Measurements from ENCODE around the gene AGPAT3.

DNA sequence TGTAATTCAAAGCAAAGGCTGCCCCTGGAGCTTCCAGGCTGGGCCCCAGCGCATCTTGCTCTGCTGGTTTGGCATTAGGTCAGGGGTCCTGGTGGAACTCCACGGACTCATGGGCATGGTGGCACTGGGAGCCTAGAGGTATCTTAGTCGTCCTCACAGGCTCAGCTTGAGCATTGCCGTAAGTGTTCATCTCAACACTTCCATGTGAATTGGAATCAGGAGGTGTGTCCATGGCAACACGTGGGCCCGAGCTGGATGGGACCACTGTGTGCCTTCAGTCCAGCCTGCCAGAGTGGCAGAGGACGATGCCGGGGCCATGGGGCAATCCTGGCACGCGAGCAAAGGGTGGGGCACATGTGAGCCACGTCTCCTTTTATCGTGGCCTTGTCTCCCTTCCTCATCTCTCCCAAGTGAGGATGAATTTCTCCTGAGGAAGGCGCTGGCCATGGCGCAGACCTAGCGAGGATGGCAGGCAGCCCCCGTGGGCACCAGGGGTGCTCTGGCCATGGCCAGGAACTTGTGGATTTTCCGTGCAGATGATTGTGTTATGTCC lies 47.0 kb downstream of the AGPAT3 start:
- no peak for TF ChIP-seq REST (IDR thresholded peaks at IDR 0.05)
- TF ChIP-seq, protein P1, sequence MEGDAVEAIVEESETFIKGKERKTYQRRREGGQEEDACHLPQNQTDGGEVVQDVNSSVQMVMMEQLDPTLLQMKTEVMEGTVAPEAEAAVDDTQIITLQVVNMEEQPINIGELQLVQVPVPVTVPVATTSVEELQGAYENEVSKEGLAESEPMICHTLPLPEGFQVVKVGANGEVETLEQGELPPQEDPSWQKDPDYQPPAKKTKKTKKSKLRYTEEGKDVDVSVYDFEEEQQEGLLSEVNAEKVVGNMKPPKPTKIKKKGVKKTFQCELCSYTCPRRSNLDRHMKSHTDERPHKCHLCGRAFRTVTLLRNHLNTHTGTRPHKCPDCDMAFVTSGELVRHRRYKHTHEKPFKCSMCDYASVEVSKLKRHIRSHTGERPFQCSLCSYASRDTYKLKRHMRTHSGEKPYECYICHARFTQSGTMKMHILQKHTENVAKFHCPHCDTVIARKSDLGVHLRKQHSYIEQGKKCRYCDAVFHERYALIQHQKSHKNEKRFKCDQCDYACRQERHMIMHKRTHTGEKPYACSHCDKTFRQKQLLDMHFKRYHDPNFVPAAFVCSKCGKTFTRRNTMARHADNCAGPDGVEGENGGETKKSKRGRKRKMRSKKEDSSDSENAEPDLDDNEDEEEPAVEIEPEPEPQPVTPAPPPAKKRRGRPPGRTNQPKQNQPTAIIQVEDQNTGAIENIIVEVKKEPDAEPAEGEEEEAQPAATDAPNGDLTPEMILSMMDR (IDR thresholded peaks at IDR 0.05) = no peak
- TF ChIP-seq POLR2A (IDR thresholded peaks at IDR 0.05; ENCODE audit: low read length) = no peak
- no peak for TF ChIP-seq RNF2 (IDR thresholded peaks at IDR 0.05; ENCODE audit: borderline replicate concordance, low read depth)
- no peak for TF ChIP-seq CHD4 (IDR thresholded peaks at IDR 0.05; ENCODE audit: borderline replicate concordance)
- no peak for TF ChIP-seq TP53 (CRISPR knock-in tag; IDR thresholded peaks at IDR 0.05)
- TF ChIP-seq JUN (IDR thresholded peaks at IDR 0.05) = no peak
- TF ChIP-seq, protein P2, sequence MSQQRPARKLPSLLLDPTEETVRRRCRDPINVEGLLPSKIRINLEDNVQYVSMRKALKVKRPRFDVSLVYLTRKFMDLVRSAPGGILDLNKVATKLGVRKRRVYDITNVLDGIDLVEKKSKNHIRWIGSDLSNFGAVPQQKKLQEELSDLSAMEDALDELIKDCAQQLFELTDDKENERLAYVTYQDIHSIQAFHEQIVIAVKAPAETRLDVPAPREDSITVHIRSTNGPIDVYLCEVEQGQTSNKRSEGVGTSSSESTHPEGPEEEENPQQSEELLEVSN (IDR thresholded peaks at IDR 0.05; ENCODE audit: borderline replicate concordance, low read depth) = no peak
